Measurements from ENCODE around the gene JADE1. TPM values are rescaled to one million over a fixed set of nuclear protein-coding genes. Genes with fewer than 3 reads are reported as not detected.

The JADE1 gene
- total RNA-seq, 1 experiment from 2014 or later = 192 TPM

DNA sequence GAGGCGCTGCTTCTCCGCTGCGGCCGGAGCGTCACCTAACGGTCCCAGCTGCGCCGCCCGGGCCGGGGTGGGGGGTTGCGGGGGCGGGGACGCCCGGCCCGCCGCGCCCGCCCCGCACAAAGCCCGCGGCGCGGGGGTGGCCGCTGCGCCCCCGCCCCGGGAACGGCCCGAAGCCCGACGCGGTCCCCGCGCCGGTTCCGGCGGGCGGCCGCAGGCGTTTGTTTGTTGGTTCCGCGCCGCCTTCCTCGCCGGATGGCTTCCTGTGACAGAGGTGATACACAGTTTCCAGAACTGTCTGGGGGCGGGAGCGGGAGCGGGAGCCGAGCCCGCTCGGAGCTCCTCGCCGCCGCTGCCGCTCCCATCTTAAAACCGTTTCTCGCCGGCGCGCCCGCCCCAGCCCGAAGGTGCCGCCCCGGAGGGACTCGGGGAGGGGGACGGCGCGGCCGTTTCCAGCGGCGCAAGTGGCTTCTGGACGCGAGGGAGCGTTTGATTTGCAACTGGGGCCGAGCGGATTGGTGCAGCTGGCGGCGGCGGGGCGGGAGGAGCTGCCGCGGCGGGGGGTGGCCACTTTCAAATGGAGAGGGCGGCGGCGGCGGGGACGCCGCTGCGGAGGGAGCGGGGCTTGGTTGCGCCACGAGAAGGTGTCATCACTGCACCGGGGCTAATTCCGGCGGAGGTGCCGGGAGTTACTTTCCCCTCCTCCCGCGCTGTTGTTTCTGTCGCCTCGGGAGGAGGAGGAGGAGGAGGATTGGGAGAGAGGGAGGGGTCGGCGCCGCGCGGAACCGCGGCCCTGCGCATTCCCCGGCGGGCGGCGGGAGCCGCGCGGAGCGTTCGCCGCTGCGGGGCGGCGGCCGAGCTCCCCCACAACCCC is 2.3 kb downstream of the JADE1 start:
- DNase-seq = peak; percentile 90
- no peak overlapping the region for H3K23ac ChIP-seq (ENCODE audit: insufficient read length, low read depth, low read length)
- TF ChIP-seq, protein P1, sequence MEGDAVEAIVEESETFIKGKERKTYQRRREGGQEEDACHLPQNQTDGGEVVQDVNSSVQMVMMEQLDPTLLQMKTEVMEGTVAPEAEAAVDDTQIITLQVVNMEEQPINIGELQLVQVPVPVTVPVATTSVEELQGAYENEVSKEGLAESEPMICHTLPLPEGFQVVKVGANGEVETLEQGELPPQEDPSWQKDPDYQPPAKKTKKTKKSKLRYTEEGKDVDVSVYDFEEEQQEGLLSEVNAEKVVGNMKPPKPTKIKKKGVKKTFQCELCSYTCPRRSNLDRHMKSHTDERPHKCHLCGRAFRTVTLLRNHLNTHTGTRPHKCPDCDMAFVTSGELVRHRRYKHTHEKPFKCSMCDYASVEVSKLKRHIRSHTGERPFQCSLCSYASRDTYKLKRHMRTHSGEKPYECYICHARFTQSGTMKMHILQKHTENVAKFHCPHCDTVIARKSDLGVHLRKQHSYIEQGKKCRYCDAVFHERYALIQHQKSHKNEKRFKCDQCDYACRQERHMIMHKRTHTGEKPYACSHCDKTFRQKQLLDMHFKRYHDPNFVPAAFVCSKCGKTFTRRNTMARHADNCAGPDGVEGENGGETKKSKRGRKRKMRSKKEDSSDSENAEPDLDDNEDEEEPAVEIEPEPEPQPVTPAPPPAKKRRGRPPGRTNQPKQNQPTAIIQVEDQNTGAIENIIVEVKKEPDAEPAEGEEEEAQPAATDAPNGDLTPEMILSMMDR (conservative IDR thresholded peaks at IDR 0.05) = no peak
- H3K4me2 ChIP-seq (ENCODE audit: insufficient read depth, insufficient read length, low read length) = peak overlapping the region; percentile 70
- H3K27me3 ChIP-seq (ENCODE audit: insufficient read depth, low read length) = no peaks in the 10 kb centered on the region
- no CpG with 5 or more reads among the region's 123 CpGs for WGBS (ENCODE audit: extremely low coverage, insufficient read length, low lambda C conversion rate)
- H3K79me1 ChIP-seq (ENCODE audit: insufficient read depth, low read depth, low read length, poor library complexity, severe bottlenecking) = no peaks in the 10 kb centered on the region
- H3K9me3 ChIP-seq (ENCODE audit: control insufficient read depth, low read depth, low read length) = no peaks in the 10 kb centered on the region
- Mint-ChIP-seq H3K27me3 (ENCODE audit: low read depth) (no peaks in the 10 kb centered on the region), H3K4me1 (peaks cover 46% of the 10 kb centered on the region in 2 experiments), H3K27ac (peak overlapping the region; percentile 79 to 93 (median 87); a peak in 4 of 7 replicates), H3K9me3 (peaks cover 2 to 3% of the 10 kb centered on the region in 2 experiments; a peak in 3 of 5 replicates), H3K36me3 (ENCODE audit: insufficient read depth in 1 of 3, low read depth in 3 of 3) (peaks cover 13 to 29% (median 21%) of the 10 kb centered on the region in 3 experiments; a peak in 6 of 7 replicates), H3K4me3 (peak overlapping the region; percentile 100)
- no peak overlapping the region for H2BK12ac ChIP-seq (ENCODE audit: insufficient read length, low read depth, low read length)
- no peak overlapping the region for H3T11ph ChIP-seq (ENCODE audit: low read length)
- peaks cover 6% of the 10 kb centered on the region for H3K23me2 ChIP-seq (ENCODE audit: insufficient read length, low read depth, low read length, poor library complexity, severe bottlenecking)
- no peak overlapping the region for H4K91ac ChIP-seq (ENCODE audit: insufficient read length, low read depth, low read length)
- H2BK20ac ChIP-seq (ENCODE audit: low read depth, low read length, poor library complexity, severe bottlenecking) = no peak overlapping the region
- no peak overlapping the region for H3K56ac ChIP-seq (ENCODE audit: insufficient read length, low read depth, low read length)
- H2AK5ac ChIP-seq (ENCODE audit: insufficient read length, low read length) = no peak overlapping the region
- H3K4ac ChIP-seq (ENCODE audit: low read depth, low read length) = no peak overlapping the region
- H3K27ac ChIP-seq (ENCODE audit: insufficient read length, low read depth, low read length) = peak overlapping the region; percentile 40
- no peak overlapping the region for H2AFZ ChIP-seq (ENCODE audit: low read length)
- no peak overlapping the region for H4K8ac ChIP-seq (replicated peaks; ENCODE audit: insufficient read length, low read depth, low read length)
- H4K5ac ChIP-seq (ENCODE audit: insufficient read length, low read depth, low read length) = no peak overlapping the region
- peak overlapping the region; percentile 71 for H3K14ac ChIP-seq (ENCODE audit: insufficient read depth, low read length)
- H3K9ac ChIP-seq (ENCODE audit: extremely low read depth, insufficient read length, low read length) = peak overlapping the region; percentile 35
- H2BK15ac ChIP-seq (ENCODE audit: low read depth, low read length) = no peak overlapping the region
- H3K18ac ChIP-seq (ENCODE audit: insufficient read length, low read depth, low read length) = peak overlapping the region; percentile 19
- H4K20me1 ChIP-seq (ENCODE audit: control insufficient read depth, insufficient read depth, insufficient read length) = no peaks in the 10 kb centered on the region
- H3K79me2 ChIP-seq (ENCODE audit: insufficient read depth, low read length) = peaks cover 40% of the 10 kb centered on the region
- no peak overlapping the region for H2BK5ac ChIP-seq (ENCODE audit: insufficient read length, low read length)
- peak overlapping the region; percentile 42 for H2BK120ac ChIP-seq (ENCODE audit: low read depth, low read length, poor library complexity, severe bottlenecking)
- H3K4me1 ChIP-seq (ENCODE audit: insufficient read depth, low read length) = peaks cover 3% of the 10 kb centered on the region

Data from H9 (cell line).